Activated T-helper 9 cell treated with anti-CD3 and anti-CD28 coated beads, Interleukin-2, amount 50 U/mL, for 16 hours (primary cell): ENCODE results near the gene CBR4.

Source experiments
- DNase-seq: peaks from one replicate; pipeline ENCODE4 v3.0.0-alpha.2; 2020; ENCODE audit warnings: low read depth

CBR4 gene

GRCh38 chr4:169033660-169034059, 23.6 kb upstream of the CBR4 start:
- no peak for DNase-seq

- DNase-seq = no peak
These were observed 23.0 kb upstream of the CBR4 start for GRCh38 chr4:169032883-169033645.

DNA sequence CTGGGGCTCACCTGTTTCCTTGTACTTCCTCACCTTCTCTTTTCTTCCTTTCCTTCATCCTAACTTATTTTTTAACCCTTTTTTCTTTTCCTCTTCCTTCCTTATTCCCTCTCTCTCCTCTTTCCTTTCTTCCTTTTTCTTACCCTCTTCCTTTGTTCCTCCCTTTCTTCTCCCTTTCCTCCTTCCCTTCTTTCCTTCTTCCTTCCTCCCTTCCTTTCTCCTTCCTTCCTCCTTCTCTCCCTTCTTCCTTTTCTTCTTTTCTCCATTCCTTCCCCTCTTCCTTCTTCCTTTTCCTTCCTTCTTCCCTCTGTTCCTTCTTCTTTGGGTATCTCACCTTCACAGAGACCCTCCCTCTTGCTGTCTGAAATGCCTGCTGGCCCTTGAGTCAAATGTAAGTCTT, 22.1 kb upstream of the CBR4 start:
- DNase-seq = no peak

- no peak for DNase-seq
These were observed 21.3 kb upstream of the CBR4 start for GRCh38 chr4:169031392-169031791.

GRCh38 chr4:169030562-169030982, 20.5 kb upstream of the CBR4 start:
- DNase-seq = no peak

DNA sequence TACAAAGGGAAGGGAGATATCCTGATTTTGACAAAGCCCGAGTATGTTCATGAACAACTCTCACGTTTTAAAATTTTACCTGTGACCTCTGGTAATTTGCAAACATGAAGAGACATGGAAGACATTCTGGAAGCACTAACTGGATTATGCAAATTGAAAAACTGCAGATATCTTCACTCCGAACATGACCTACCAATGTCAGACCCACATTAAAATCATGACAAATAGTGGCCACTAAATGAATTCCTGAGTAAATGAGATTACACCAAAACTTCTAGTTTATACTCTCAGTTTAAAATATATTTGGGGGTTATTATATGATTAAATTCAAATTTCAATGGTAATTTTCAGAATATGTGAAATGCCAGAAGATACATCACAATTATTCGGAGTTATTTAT, 19.9 kb upstream of the CBR4 start:
- DNase-seq = no peak

- DNase-seq = no peak
These were observed 17.6 kb upstream of the CBR4 start for GRCh38 chr4:169027663-169028062.

DNA sequence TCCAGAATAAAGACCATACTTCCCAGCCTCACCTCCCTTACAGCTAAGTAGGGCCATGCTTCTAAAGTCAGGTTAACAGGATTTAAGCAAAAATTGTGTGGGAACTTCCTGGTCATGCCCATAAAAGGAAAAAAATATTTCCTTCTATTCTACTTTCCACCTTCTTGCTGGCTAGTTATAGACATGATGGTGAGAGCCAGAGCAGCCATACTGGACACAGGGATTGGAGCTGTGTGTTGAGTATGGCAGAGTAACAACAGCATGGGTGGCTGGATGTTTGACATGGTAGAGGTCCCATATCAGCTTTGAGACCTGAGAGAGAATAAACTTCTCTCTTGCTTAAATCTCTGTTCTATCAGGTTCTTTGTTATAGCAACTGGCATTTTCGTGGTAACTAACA, 15.1 kb upstream of the CBR4 start:
- DNase-seq = no peak

GRCh38 chr4:169024762-169025161, 14.7 kb upstream of the CBR4 start:
- DNase-seq = no peak

DNA sequence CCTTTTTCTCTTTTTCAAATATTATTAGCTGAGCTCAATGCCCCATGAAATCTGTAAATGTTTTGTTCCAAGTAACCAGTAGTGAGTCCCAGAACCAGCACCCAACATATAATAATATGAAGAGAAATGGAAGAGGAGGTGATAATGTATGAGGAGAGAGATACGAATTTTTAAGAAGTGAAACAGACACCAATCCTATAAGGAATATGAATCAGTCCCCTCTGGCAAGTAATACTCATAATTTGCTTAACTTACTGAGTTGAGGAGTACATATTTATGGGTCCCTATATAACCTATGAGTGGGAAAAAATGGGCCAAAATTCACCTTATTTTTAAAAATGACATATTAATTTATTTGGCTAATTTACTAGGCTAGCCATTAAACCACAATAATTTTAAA, 8.4 kb upstream of the CBR4 start:
- no peak for DNase-seq

- DNase-seq = no peak
These were observed 7.9 kb upstream of the CBR4 start for GRCh38 chr4:169017971-169018370.

GRCh38 chr4:169015186-169015623, 5.2 kb upstream of the CBR4 start:
- no peak for DNase-seq

DNA sequence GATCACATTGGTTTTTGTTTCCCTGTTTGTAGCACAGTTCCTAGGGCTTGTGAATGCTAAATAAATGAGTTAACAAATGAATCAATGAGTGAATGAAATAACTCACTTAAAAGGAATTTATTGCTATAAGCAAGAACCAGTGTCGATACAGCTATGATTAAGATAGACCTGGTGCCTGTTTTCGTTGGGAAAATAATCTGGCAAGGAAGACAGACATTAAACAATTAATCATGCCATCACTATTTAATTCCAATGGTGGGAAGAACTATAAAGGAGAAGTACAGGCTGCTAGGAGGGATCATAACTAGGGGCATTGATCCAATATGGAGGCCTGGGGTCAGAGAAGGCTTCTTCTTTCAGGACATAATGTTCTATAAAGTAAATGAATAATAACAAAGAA, 4.5 kb upstream of the CBR4 start:
- no peak for DNase-seq

DNA sequence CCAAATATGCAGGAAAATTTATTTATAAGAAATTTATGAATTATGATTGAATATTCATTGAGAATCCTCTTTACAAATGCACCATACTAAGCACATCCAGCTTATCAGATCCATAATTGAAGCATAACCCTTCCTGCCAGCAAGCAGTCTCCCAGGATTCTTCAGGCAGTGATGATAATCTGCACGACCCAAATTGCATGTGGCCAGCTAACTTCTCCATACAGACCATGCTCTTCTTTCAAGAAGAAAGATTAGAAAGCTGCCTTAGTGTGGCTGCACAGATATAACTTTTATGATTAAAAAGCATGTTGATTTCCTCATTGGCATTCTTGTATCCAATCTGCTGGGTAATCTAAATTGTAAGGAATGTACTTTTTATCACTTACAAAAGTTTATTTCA, 3.3 kb upstream of the CBR4 start:
- no peak for DNase-seq

GRCh38 chr4:169012049-169012448, 2.0 kb upstream of the CBR4 start:
- DNase-seq = no peak

GRCh38 chr4:169009286-169010124, 550 bp downstream of the CBR4 start:
- peak; percentile 27 for DNase-seq

DNA sequence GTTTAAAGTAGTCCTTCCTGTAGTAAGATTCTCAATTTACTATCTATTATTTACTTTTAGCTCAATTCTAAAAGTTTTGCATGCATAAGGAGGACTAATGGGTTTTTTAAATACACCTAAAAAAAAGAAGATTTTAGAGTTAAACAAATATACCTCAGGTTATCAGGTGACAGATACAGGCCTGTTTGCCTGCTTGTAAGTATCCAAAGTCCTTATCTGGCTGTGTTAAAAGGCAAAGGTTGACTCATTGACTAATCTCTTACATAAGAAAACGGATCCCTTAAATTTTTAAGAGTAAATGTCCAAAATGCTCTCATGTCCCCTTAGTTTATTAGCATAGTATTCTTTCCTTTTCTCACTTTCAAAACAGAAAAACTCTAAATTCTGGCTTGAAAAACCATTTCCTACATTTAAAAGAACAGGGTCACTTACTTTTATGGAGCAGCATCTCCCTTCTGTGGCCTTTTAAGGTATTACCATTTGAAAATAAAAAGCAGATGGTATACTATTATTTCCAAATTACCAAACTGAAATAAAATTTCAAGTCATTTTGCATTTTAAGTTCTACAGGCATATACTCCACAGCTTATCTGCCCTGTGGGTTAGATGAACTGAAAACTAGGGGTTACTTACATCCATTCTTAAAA, 4.5 kb downstream of the CBR4 start:
- DNase-seq = no peak

GRCh38 chr4:169000315-169000714, 9.7 kb downstream of the CBR4 start:
- DNase-seq = no peak

GRCh38 chr4:168999809-169000208, 10.2 kb downstream of the CBR4 start:
- no peak for DNase-seq

- no peak for DNase-seq
These were observed 11.5 kb downstream of the CBR4 start for GRCh38 chr4:168998596-168998995.

GRCh38 chr4:168995537-168996295, 14.3 kb downstream of the CBR4 start:
- no peak for DNase-seq

GRCh38 chr4:168994958-168995357, 15.1 kb downstream of the CBR4 start:
- no peak for DNase-seq
